HepG2 (cell line): ENCODE results near the gene KCNJ14. TPM values are rescaled to one million over a fixed set of nuclear protein-coding genes. Genes with fewer than 3 reads are reported as not detected.

ENCODE experiments used
- CREB3 ChIP-seq: sonication (generic); formaldehyde crosslinking; IDR thresholded peaks from 2 replicates; pipeline ENCODE4 v1.5.0; 2020; ENCODE audit warnings: missing genetic modification reagents
- FOSL2 ChIP-seq: sonication (generic); formaldehyde crosslinking; IDR thresholded peaks from 2 replicates; pipeline ENCODE4 v1.4.0; 2020; ENCODE audit warnings: missing genetic modification reagents
- GABPA ChIP-seq, 2 experiments: IDR thresholded peaks; 2 replicates each; pipeline ENCODE4 v1.6.1; 2011 to 2016; ENCODE audit warnings: low read depth in 2 of 2, low read length in 1 of 2, missing biosample characterization in 1 of 2, missing genetic modification characterization in 1 of 2
- GPBP1L1 ChIP-seq: sonication (generic); formaldehyde crosslinking; IDR thresholded peaks from 2 replicates; pipeline ENCODE4 v1.5.0; 2020; ENCODE audit warnings: mild to moderate bottlenecking, missing genetic modification reagents
- HNRNPL ChIP-seq: fragments of 200-400 bp; formaldehyde crosslinking; IDR thresholded peaks from 2 replicates; pipeline ENCODE4 v1.6.1; 2017; ENCODE audit warnings: mild to moderate bottlenecking, low read depth, low read length
- HNRNPLL ChIP-seq: fragments of 200-400 bp; formaldehyde crosslinking; IDR thresholded peaks from 2 replicates; pipeline ENCODE4 v1.6.1; 2017; ENCODE audit warnings: mild to moderate bottlenecking, low read depth, low read length; ENCODE audit not compliant: poor library complexity, severe bottlenecking
- KDM6A ChIP-seq: IDR thresholded peaks from 2 replicates; pipeline ENCODE4 v1.6.1; 2016; ENCODE audit warnings: low read depth
- MXD4 ChIP-seq: IDR thresholded peaks from 2 replicates; pipeline ENCODE4 v1.6.1; 2016; ENCODE audit warnings: mild to moderate bottlenecking, missing biosample characterization, missing genetic modification reagents
- SALL2 ChIP-seq: sonication (generic); formaldehyde crosslinking; IDR thresholded peaks from 2 replicates; pipeline ENCODE4 v1.8.1; 2023; ENCODE audit warnings: mild to moderate bottlenecking, missing genetic modification reagents, inconsistent platforms
- SETDB1 ChIP-seq: sonication (generic); formaldehyde crosslinking; IDR thresholded peaks from 2 replicates; pipeline ENCODE4 v1.5.1; 2020; ENCODE audit warnings: missing genetic modification reagents, mild to moderate bottlenecking, borderline replicate concordance
- SNRNP70 ChIP-seq: fragments of 200-400 bp; formaldehyde crosslinking; IDR thresholded peaks from 2 replicates; pipeline ENCODE4 v1.6.1; 2017; ENCODE audit warnings: mild to moderate bottlenecking, low read depth, low read length, moderate library complexity
- TAF1 ChIP-seq: sonication (generic); formaldehyde crosslinking; IDR thresholded peaks from 2 replicates; pipeline ENCODE4 v1.4.0; 2020; ENCODE audit warnings: missing genetic modification reagents
- ZHX2 ChIP-seq, 2 experiments: sonication (generic) in 1 of 2; formaldehyde crosslinking in 1 of 2; IDR thresholded peaks; 2 replicates each; pipeline versions ENCODE4 v1.6.1 to v1.9.0; 2014 to 2022; ENCODE audit warnings: antibody characterized with exemption in 1 of 2, borderline replicate concordance in 1 of 2, inconsistent platforms in 1 of 2, low read depth in 1 of 2, missing genetic modification reagents in 1 of 2
- ZNF18 ChIP-seq: sonication (generic); formaldehyde crosslinking; IDR thresholded peaks from 2 replicates; pipeline ENCODE4 v1.8.0; 2022; ENCODE audit warnings: mild to moderate bottlenecking, missing genetic modification reagents; ENCODE audit not compliant: insufficient replicate concordance
- ZNF512B ChIP-seq: sonication (generic); formaldehyde crosslinking; IDR thresholded peaks from 2 replicates; pipeline ENCODE4 v1.5.1; 2020; ENCODE audit warnings: missing genetic modification reagents, mild to moderate bottlenecking, borderline replicate concordance
- polyA plus RNA-seq, 8 experiments: library from polyadenylated mRNA; depleted of rRNA in 3 of 8; stranded (reverse) in 7 of 8; unstranded in 1 of 8; fragments of >200 nt; fragmentation: Illumina TruSeq in 4 of 8; extraction: Trizol in 4 of 8; gene quantifications; 2 replicates each; pipeline versions ENCODE4 v1.2.1 to v1.2.3, GENCODE V29; 2011 to 2016; ENCODE audit warnings: low read depth in 4 of 8, missing spikeins in 1 of 8, mixed read lengths in 1 of 8; ENCODE audit not compliant: insufficient read depth in 1 of 8
- total RNA-seq, 5 experiments: library from RNA; depleted of rRNA; stranded (reverse); fragments of >200 nt; fragmentation: Illumina TruSeq; extraction: Trizol; gene quantifications; 2 replicates each; pipeline ENCODE4 v1.2.3, GENCODE V29; 2016; ENCODE audit warnings: low read depth in 1 of 5

KCNJ14 gene
- total and polyA plus RNA-seq, 2 of the 13 experiments (the other 11 are each of a cell fraction or from before 2014, with no cell fraction given) = 0.20 to 0.51 TPM

GRCh38 chr19:48417421-48417820, 38.0 kb upstream of the KCNJ14 start (continued):
- TF ChIP-seq GPBP1L1 (no peak), CREB3 (CRISPR knock-in tag) (no peak), SNRNP70 (no peak), FOSL2 (CRISPR knock-in tag) (0 out of 2 replicates have a peak, but pooled peaks have one; percentile 9), ZNF512B (CRISPR knock-in tag) (no peak), SALL2 (no peak), GABPA (IDR thresholded peaks at IDR 0.05; ENCODE audit: low read depth, low read length) (no peak), GABPA (CRISPR knock-in tag; IDR thresholded peaks at IDR 0.05; ENCODE audit: low read depth) (no peak), ZNF18 (peak; percentile 80), HNRNPLL (no peak), MXD4 (peak; percentile 56; the same call in 1 of the 2 replicates), KDM6A (no peak), TAF1 (CRISPR knock-in tag) (no peak), HNRNPL (no peak), SETDB1 (CRISPR knock-in tag) (no peak), ZHX2 (IDR thresholded peaks at IDR 0.05; ENCODE audit: low read depth) (no peak), ZHX2 (CRISPR knock-in tag; IDR thresholded peaks at IDR 0.05; ENCODE audit: borderline replicate concordance) (no peak)
